IMR-90 (cell line): ENCODE measurements around the gene KIAA0319L. TPM values are rescaled to one million over a fixed set of nuclear protein-coding genes. Genes with fewer than 3 reads are reported as not detected.

Experiments
- ATAC-seq: fragments of 200-7000 bp; cut with Tn5 transposase; 2 replicates; pipeline ENCODE4 v1.9.1; 2020; ENCODE audit warnings: low read depth, mild to moderate bottlenecking, moderate library complexity
- BruUV-seq: library from RNA; stranded (reverse); fragments of 400-500 nt; replicated peaks from 2 replicates; lab custom pipeline; 2021; lab: Mats Ljungman, UMichigan
- CTCF ChIA-PET: fragments of 300-600 bp; formaldehyde crosslinking; extraction: SDS; loops from one replicate; lab custom pipeline; 2021; ENCODE audit warnings: antibody characterized with exemption; lab: Yijun Ruan, JAX
- POLR2A ChIA-PET: fragments of 300-600 bp; sonication (Branson Sonifier 250); formaldehyde crosslinking; loops from one replicate; lab custom pipeline; 2022; ENCODE audit warnings: antibody characterized with exemption; ENCODE audit not compliant: unreplicated experiment; lab: Charles Lee
- DNase-seq: peaks from one replicate; pipeline ENCODE4 v3.0.0; 2013
- H2AFZ ChIP-seq: replicated peaks from 2 replicates; pipeline ENCODE3; 2013; ENCODE audit warnings: low read length, mild to moderate bottlenecking; ENCODE audit not compliant: poor library complexity
- H2AK5ac ChIP-seq: 2 replicates; pipeline ENCODE4 v1.6.1; 2013; ENCODE audit warnings: low read depth, low read length, inconsistent platforms
- H2AK9ac ChIP-seq: replicated peaks from 2 replicates; pipeline ENCODE3; 2013; ENCODE audit warnings: mild to moderate bottlenecking, low read depth, low read length, moderate library complexity; ENCODE audit not compliant: poor library complexity
- H2BK120ac ChIP-seq: 2 replicates; pipeline ENCODE4 v1.6.1; 2013; ENCODE audit warnings: low read depth, low read length, inconsistent platforms
- H2BK15ac ChIP-seq: 3 replicates; pipeline ENCODE4 v1.6.1; 2013; ENCODE audit warnings: low read depth, low read length, inconsistent platforms
- H2BK20ac ChIP-seq: 2 replicates; pipeline ENCODE4 v1.6.1; 2013; ENCODE audit warnings: low read depth, mild to moderate bottlenecking, inconsistent platforms, low read length, moderate library complexity
- H2BK5ac ChIP-seq: 2 replicates; pipeline ENCODE4 v1.6.1; 2013; ENCODE audit warnings: mild to moderate bottlenecking, low read depth, low read length, inconsistent platforms; ENCODE audit not compliant: poor library complexity, severe bottlenecking
- H3K14ac ChIP-seq: replicated peaks from 2 replicates; pipeline ENCODE4 v1.6.1; 2013; ENCODE audit warnings: low read depth, low read length, inconsistent platforms
- H3K18ac ChIP-seq: 2 replicates; pipeline ENCODE4 v1.6.1; 2013; ENCODE audit warnings: low read depth, low read length, control low read depth
- H3K23ac ChIP-seq: 2 replicates; pipeline ENCODE4 v1.6.1; 2013; ENCODE audit warnings: low read depth, low read length, inconsistent platforms
- H3K27ac ChIP-seq: 2 replicates; pipeline ENCODE4 v1.5.1; 2013; ENCODE audit warnings: mild to moderate bottlenecking, control low read depth, low read length; ENCODE audit not compliant: insufficient read depth
- H3K27me3 ChIP-seq: 2 replicates; pipeline ENCODE4 v1.6.1; 2013; ENCODE audit warnings: low read length; ENCODE audit not compliant: control insufficient read depth, insufficient read depth
- H3K36me3 ChIP-seq: 2 replicates; pipeline ENCODE4 v1.6.1; 2013; ENCODE audit warnings: low read length, mixed read lengths; ENCODE audit not compliant: control insufficient read depth, insufficient read depth
- H3K4ac ChIP-seq: 2 replicates; pipeline ENCODE4 v1.6.1; 2013; ENCODE audit warnings: low read depth, low read length, inconsistent platforms
- H3K4me1 ChIP-seq: 2 replicates; pipeline ENCODE4 v1.6.1; 2013; ENCODE audit warnings: low read length, mixed read lengths; ENCODE audit not compliant: control insufficient read depth, insufficient read depth
- H3K4me2 ChIP-seq: 2 replicates; pipeline ENCODE4 v1.6.1; 2013; ENCODE audit warnings: low read depth, mild to moderate bottlenecking, control low read depth, low read length, moderate library complexity
- H3K4me3 ChIP-seq: 2 replicates; pipeline ENCODE4 v1.5.1; 2013; ENCODE audit warnings: low read depth, mild to moderate bottlenecking, control low read depth, low read length, moderate library complexity; ENCODE audit not compliant: insufficient read depth
- H3K56ac ChIP-seq: 2 replicates; pipeline ENCODE4 v1.6.1; 2013; ENCODE audit warnings: low read length, inconsistent platforms; ENCODE audit not compliant: insufficient read depth; ENCODE audit errors: extremely low read depth
- H3K79me1 ChIP-seq, 2 experiments: 2 replicates each; pipeline ENCODE4 v1.6.1; 2013; ENCODE audit warnings: low read length in 2 of 2, inconsistent platforms in 1 of 2, low read depth in 1 of 2
- H3K9ac ChIP-seq: 2 replicates; pipeline ENCODE4 v1.6.1; 2013; ENCODE audit warnings: low read depth, low read length, control low read depth
- H3K9me1 ChIP-seq: 2 replicates; pipeline ENCODE4 v1.6.1; 2013; ENCODE audit warnings: low read length, inconsistent platforms; ENCODE audit not compliant: insufficient read depth
- H3K9me3 ChIP-seq: 2 replicates; pipeline ENCODE4 v1.6.1; 2013; ENCODE audit warnings: low read length; ENCODE audit not compliant: control insufficient read depth, insufficient read depth
- H4K20me1 ChIP-seq: 2 replicates; pipeline ENCODE4 v1.6.1; 2013; ENCODE audit warnings: low read length, inconsistent platforms; ENCODE audit not compliant: insufficient read depth
- H4K5ac ChIP-seq: 2 replicates; pipeline ENCODE4 v1.6.1; 2013; ENCODE audit warnings: mild to moderate bottlenecking, low read depth, low read length, control low read depth
- H4K8ac ChIP-seq, 2 experiments: 2 replicates each; pipeline ENCODE4 v1.6.1; 2013; ENCODE audit warnings: low read depth in 2 of 2, low read length in 2 of 2, control low read depth in 1 of 2, inconsistent platforms in 1 of 2
- H4K91ac ChIP-seq: 2 replicates; pipeline ENCODE4 v1.6.1; 2013; ENCODE audit warnings: low read depth, low read length, inconsistent platforms; ENCODE audit not compliant: insufficient read depth
- CEBPB ChIP-seq: IDR thresholded peaks from 2 replicates; pipeline ENCODE4 v1.6.1; 2012; ENCODE audit warnings: low read depth, low read length, improper control_type of control experiment
- CHD1 ChIP-seq: IDR thresholded peaks from 2 replicates; pipeline ENCODE4 v1.6.1; 2012; ENCODE audit warnings: low read depth, low read length, improper control_type of control experiment
- CTCF ChIP-seq: conservative IDR thresholded peaks from 2 replicates; pipeline ENCODE4 v1.5.1; 2012; ENCODE audit warnings: mild to moderate bottlenecking, low read depth, low read length, improper control_type of control experiment
- MAFK ChIP-seq: IDR thresholded peaks from 2 replicates; pipeline ENCODE4 v1.6.1; 2012; ENCODE audit warnings: low read depth, low read length, improper control_type of control experiment
- MAZ ChIP-seq: IDR thresholded peaks from 2 replicates; pipeline ENCODE4 v1.6.1; 2012; ENCODE audit warnings: low read depth, mild to moderate bottlenecking, low read length, improper control_type of control experiment, moderate library complexity, borderline replicate concordance
- MXI1 ChIP-seq: IDR thresholded peaks from 2 replicates; pipeline ENCODE4 v1.6.1; 2012; ENCODE audit warnings: low read depth, mild to moderate bottlenecking, low read length, moderate library complexity, borderline replicate concordance
- POLR2A ChIP-seq: IDR thresholded peaks from 2 replicates; pipeline ENCODE4 v1.6.1; 2012; ENCODE audit warnings: mild to moderate bottlenecking, low read depth, low read length
- RCOR1 ChIP-seq: IDR thresholded peaks from 2 replicates; pipeline ENCODE4 v1.6.1; 2012; ENCODE audit warnings: mild to moderate bottlenecking, low read length, improper control_type of control experiment; ENCODE audit not compliant: insufficient replicate concordance
- SMC3 ChIP-seq: fragments of 150-350 bp; IDR thresholded peaks from 2 replicates; pipeline ENCODE4 v1.6.1; 2016; ENCODE audit warnings: low read depth, mild to moderate bottlenecking, antibody characterized with exemption, low read length, moderate library complexity
- USF2 ChIP-seq: fragments of 150-350 bp; IDR thresholded peaks from 2 replicates; pipeline ENCODE4 v1.6.1; 2017; ENCODE audit warnings: mild to moderate bottlenecking, antibody characterized with exemption, low read length, low read depth
- WGBS, 2 experiments: methylation state at CpG; one replicate each; pipeline versions ENCODE4 v1.1.5 to v1.1.7; 2013; ENCODE audit warnings: missing lambda C conversion rate in 2 of 2; ENCODE audit not compliant: insufficient read length in 1 of 2; ENCODE audit errors: extremely low coverage in 2 of 2; 5-methylcytosine and 5-hydroxymethylcytosine counted together
- dilution Hi-C: fragments of 300-500 bp; cut with HindIII; formaldehyde crosslinking; loops from one replicate; pipeline ENCODE4 v1.14.3; 2018; ENCODE audit warnings: low sequenced_read_pairs; ENCODE audit not compliant: unreplicated experiment
- in situ Hi-C: fragments of 300-500 bp; cut with MboI; formaldehyde crosslinking; loops from 3 replicates; pipeline ENCODE4 v1.14.3; 2019; ENCODE audit warnings: low sequenced_read_pairs, inconsistent platforms, mixed read lengths
- intact Hi-C: fragments of 100-400 bp; cut with micrococcal nuclease; formaldehyde crosslinking; loops from 2 replicates; pipeline ENCODE4 v1.10.0; 2022
- polyA plus RNA-seq, 3 experiments: library from polyadenylated mRNA; depleted of rRNA; stranded (reverse); fragments of >200 nt; gene quantifications; 2 replicates each; pipeline ENCODE4 v1.2.3, GENCODE V29; 2012; ENCODE audit warnings: low replicate concordance in 1 of 3
- total RNA-seq: library from RNA; depleted of rRNA; stranded (reverse); fragments of >200 nt; gene quantifications from 2 replicates; pipeline ENCODE4 v1.2.3, GENCODE V29; 2012

Gene KIAA0319L
- total and polyA plus RNA-seq, 2 of the 4 experiments (the other 2 are of a cell fraction) = 38.0 to 49.8 TPM

- Histone ChIP-seq H4K8ac (no peak overlapping the region), H2AK5ac (no peak overlapping the region), H3K18ac (no peak overlapping the region), H3K36me3 (peaks cover 7% of the 10 kb centered on the region), H4K5ac (no peak overlapping the region), H4K91ac (no peak overlapping the region), H3K23ac (no peak overlapping the region), H3K4me2 (no peak overlapping the region), H3K9ac (no peak overlapping the region), H2BK20ac (no peak overlapping the region), H3K27ac (no peak overlapping the region), H2BK5ac (no peak overlapping the region), H3K56ac (no peak overlapping the region), H3K79me1 (no peaks in the 10 kb centered on the region), H3K4me1 (no peaks in the 10 kb centered on the region; the same call in 1 of the 2 replicates), H3K9me1 (no peaks in the 10 kb centered on the region), H3K14ac (no peak overlapping the region), H3K4ac (no peak overlapping the region), H3K9me3 (no peaks in the 10 kb centered on the region), H2BK15ac (no peak overlapping the region), H3K4me3 (no peak overlapping the region), H2AFZ (no peak overlapping the region), H2BK120ac (no peak overlapping the region), H3K27me3 (peaks cover 36% of the 10 kb centered on the region), H4K20me1 (0 out of 2 replicates have a peak, but pooled peaks cover 5% of the 10 kb centered on the region), H2AK9ac (no peak overlapping the region)
- no peak for ATAC-seq
- ChIA-PET CTCF (interaction anchor here (0.6 to 2.1 kb wide), 3 partner anchors 74 to 156 kb away, joined by 3 to 9 read pairs (median 5); no protein-coding TSS in a partner anchor), POLR2A (no interaction called here)
- BruUV-seq = no TSS peak
- WGBS, 2 experiments = 89% methylated on average over 3 of the region's 8 CpGs; no CpG with 5 or more reads in 1 of the 2 experiments
- intact Hi-C loops = no loop called here
- no peak for TF ChIP-seq RCOR1
- TF ChIP-seq CHD1 = no peak
- no peak for TF ChIP-seq MXI1
- TF ChIP-seq POLR2A = no peak
- no peak for TF ChIP-seq MAFK
- TF ChIP-seq SMC3 = no peak
- no peak for TF ChIP-seq USF2
- no peak for TF ChIP-seq CTCF
- no peak for TF ChIP-seq MAZ
- no peak for TF ChIP-seq CEBPB
- DNase-seq = no peak
- dilution Hi-C loops = no loop called here
- in situ Hi-C loops = loop anchor here (5.0 kb wide), 1 partner anchor 201 kb away; no protein-coding TSS in a partner anchor
These were observed 14.1 kb upstream of the KIAA0319L start for GRCh38 chr1:35571263-35571662.
